ENCODE results near the gene PCK1. TPM values are rescaled to one million over a fixed set of nuclear protein-coding genes. Genes with fewer than 3 reads are reported as not detected.

PCK1 gene
- total RNA-seq, 1 donor from 2014 or later, result not detected

DNA sequence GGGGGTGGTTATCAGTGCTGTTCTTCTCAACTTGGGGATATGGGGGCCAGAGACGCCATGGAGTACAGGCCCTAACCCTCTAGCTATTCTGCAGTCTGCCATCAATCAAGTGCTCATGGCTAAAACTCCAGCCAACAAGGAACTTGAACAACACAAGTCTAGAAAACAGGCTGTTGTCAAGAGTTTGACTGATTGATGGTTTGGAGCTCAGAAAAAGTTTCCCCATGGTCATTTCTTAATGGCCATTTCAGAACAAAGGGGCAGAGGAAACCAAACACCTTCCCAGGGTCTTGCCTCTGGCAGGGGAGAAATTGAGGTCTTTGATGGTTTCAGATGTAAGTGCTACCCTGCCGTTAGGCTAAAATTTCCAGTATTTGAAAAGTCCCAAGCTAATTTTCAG lies 15.1 kb downstream of the PCK1 start:
- intact Hi-C loops (cut with micrococcal nuclease), result no loop called here

DNA sequence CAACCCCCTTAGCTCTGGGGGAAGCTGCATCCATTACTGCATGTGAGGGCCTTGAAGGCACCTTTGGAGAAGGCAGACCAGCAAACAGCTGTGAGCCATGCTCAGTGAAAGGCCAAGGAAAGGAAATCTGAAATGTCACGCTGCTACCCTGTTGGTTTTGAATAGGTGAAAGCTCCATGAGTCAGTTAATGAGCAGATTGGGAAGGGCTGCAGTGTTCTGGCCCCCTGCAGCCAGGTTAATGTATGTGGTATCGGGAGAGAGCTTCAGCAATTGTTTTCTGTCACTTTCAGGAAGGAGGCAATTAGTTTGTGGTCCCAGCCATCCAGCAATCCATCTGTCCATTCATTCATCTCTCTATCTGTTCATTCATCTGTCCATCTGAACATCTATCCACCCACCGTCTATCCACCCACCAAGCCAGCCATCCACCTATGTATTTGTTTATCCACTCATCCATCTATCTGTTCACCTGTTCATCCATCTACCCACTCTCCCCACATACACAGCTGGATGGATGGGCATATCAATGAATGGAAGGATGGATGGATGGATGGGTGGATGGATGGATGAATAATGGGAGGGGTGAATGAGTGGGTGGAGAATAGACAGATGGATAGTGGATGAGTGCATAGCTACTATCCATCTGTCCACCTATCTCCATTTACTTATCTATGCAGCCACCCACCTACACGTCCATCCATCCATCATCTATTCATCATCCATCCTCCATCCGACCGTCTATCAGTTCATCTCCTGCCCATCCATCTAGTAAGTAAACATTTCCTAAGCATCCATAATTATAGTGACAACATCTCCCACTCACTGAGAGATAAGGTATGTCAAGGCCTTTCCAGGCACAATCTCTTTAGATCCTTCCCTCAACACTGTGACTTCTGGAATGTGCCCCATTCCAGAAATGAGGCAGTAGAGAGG lies 16.0 kb downstream of the PCK1 start:
- intact Hi-C loops (cut with micrococcal nuclease), result no loop called here

DNA sequence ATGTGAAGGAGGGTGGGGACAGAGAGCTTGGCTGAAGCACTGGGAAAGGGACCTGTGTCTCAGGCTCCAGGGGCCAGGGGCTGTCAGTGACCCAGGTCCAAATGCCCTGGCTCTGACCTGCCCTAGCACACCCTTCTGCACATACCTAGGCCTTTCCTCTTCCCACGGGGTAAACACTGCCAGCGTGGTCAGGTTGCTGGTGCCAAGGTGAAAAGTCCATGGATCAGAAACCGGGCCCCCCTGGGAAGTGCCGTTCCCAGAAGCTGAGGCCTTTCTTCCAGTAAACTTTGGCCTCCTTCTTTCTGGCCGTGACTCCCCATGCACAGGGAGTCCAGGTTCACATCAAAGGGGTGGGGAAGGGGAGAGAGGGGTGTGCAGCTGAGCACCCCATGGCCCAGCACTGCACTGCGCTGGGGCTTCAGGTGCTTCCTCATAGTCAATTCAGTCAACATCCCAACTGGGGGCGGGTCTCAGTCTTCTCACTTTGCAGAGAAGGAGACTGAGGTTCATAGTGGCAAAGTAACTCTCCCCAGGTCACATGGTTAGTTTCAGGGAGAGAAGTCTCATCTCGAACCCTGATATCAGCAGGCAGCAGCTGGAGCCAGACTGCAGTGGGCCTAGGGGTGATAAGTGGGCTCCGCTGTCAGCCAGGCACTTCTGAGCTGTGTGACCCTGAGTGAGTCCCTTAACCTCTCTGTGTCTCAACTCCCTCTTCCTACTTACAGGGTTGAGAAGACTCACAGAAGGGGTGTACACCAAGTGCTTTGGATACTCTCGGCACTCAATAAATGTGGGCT lies 17.0 kb downstream of the PCK1 start:
- intact Hi-C loops (cut with micrococcal nuclease), result no loop called here

DNA sequence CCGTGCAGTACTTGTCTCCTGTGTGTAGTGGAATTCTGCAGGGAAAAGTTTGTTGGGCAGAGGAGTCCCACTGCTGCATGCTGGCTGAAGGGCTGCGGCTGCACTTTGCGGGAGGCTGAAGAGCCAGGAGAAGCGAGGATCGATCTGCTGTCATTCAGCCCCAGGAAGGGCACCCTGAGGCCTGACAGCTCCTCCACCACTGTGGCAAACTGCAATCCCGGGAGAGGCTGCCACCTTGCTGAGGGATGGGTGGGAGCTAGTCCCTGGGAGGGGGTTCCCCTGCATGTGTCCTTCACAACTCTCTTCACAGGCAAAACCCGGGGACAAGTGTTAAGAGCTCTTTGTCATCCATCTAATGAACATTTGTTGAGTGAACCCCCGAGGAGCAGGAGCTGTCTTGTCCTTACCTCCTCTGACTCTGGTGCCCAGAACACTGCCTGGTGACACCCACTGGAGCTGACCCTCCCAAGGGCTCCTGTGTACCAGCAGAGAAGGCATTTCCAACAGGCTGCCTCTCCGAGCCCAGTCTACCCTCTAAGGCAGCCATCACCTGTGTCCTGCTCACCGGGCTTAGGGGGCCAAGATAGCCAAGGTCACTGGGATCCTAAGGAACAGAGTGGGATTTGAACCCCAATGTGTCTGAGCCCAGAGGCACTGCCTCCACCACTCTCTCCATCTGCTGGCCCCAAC lies 17.7 kb downstream of the PCK1 start:
- intact Hi-C loops (cut with micrococcal nuclease), result no loop called here

DNA sequence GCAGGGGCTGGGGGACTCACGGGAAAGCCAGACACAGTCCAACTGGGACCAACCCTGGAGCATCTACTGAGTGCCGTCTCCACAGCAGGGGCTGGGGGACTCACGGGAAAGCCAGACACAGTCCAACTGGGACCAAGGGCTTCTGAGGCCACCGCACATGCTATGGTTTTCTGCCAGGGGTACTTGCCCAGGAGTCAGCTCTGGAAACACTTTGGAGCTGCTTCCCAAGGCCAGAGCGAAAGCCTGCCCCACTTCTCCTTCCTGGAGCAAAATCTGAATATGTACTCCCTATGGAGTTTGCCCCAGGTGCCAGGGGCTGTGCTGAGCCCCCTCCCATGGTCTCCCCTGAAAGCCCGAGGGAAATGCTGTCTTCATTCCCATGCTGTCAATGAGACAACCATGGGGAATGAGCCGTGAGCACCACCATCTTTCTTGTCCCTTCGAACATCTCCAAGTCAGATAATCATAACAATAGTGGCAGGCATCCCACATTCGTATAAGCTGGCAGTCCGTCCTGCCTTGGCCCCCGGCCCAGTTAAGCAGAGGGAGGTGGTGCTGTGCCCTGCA lies 18.5 kb downstream of the PCK1 start:
- intact Hi-C loops (cut with micrococcal nuclease), result no loop called here

DNA sequence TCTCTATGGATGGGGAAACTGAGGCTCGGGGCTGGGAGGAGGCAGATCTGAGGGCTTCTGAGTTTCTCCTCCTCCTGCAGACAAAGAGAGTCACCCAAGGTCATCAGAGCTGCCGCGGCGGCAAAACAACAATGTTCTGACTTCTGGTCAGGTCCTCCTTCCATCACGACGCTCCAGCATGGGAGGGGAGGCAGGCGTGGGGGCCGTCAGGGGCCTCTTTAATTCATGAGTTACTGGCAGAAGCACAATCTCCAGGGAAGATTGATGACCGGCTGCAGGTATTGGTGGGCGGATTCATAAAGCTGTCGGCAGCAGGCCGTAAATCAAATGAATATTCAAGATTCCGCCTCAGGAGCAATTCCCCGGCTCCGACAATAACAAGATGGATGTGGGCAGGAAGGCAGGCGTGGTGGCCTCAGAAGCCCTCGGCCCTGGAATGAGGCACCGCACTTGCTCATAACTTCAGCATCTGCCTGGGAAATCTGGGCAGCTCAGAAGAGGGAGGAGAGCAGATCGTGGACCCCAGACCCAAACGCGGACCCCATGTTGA lies 19.1 kb downstream of the PCK1 start:
- intact Hi-C loops (cut with micrococcal nuclease), result no loop called here

DNA sequence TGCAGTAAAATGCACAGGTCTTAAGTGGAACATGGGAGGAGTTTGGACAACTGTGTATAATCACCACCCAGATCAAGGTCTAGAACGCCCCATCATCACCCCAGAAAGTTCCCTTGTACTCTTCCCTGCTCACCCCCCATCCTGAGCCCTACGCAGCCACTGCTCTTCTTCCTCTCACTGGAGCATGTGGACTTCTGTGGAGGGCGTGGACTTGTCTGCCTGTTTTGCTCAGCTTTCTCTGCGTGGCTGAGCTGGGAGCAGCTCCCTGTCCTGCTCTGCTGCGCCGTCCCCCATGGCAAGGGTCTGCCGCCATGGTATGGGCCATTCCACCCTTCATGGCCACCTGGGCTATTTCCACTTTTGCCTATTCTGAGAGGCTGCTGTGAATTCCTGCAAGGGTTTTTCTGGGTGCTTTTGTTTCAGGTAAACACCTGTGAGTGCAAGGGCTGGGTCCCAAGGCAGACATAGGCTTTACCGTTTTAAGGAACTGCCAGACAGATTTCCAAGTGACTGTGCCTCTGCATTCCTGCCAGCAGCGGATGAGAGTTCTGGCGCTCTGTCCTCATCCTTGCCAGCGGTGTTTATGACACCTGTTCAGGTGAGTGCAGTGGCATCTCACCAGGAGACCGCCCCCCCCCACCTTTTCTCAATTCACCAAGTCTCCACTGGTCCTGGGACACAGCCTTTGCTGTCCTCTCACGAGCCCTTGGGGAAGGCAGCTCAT lies 19.7 kb downstream of the PCK1 start:
- intact Hi-C loops (cut with micrococcal nuclease), result no loop called here

DNA sequence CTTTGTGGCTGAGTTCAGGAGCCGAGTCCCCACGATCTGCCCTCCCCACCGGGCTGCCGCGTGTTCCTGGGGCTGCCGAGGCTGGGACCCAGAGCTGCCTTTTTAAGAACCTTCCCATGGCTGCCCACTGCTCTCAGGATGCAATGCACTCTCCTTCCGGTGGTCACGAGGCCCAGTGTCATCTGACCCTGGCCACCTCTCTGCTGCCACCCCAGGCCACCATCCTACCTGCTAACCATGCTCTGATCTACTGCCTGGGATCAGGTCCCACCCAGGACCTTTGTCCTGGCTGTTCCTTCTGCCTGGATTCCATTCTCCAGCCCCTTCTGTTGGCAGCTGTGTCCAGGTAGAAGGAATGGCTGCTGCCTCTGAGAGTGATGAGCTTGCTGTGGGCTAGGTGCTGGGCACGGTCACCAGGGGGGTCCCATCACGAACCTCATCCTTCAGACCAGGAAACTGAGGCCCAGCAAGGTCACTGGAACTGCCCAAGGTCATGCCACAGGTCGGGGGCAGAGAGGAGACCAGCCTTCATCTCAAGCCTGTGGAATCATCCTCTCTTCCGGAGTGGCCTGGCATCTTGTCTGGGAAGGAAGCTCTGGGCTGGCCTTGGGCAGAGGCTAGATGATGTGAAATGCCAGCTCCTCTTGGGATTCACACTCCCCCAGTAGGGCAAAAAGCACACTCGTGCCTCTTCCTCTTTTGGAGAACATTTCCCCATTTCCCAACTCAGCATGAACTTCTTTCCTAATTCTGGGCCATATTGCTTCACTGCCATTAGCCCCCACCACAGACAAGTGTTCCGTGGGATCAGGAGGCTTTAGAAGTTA lies 20.5 kb downstream of the PCK1 start:
- intact Hi-C loops (cut with micrococcal nuclease), result no loop called here

DNA sequence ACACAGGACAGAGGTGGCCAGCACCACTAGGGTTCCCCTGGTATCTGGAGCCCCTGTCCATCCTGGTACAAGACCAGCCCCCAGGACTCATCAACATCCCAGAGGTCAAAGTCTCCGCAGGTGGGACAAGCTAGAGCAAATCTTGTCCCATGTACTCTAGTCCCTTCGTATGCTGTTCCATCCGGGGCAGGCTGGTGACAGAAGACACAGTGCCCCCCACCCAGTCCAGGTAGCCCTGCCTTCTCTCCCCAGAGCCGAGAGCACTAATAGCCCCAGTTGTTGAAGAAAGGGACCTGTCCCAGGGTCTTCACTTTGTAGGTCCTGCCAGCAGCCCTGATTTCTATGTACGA lies 21.1 kb downstream of the PCK1 start:
- intact Hi-C loops (cut with micrococcal nuclease), result no loop called here

DNA sequence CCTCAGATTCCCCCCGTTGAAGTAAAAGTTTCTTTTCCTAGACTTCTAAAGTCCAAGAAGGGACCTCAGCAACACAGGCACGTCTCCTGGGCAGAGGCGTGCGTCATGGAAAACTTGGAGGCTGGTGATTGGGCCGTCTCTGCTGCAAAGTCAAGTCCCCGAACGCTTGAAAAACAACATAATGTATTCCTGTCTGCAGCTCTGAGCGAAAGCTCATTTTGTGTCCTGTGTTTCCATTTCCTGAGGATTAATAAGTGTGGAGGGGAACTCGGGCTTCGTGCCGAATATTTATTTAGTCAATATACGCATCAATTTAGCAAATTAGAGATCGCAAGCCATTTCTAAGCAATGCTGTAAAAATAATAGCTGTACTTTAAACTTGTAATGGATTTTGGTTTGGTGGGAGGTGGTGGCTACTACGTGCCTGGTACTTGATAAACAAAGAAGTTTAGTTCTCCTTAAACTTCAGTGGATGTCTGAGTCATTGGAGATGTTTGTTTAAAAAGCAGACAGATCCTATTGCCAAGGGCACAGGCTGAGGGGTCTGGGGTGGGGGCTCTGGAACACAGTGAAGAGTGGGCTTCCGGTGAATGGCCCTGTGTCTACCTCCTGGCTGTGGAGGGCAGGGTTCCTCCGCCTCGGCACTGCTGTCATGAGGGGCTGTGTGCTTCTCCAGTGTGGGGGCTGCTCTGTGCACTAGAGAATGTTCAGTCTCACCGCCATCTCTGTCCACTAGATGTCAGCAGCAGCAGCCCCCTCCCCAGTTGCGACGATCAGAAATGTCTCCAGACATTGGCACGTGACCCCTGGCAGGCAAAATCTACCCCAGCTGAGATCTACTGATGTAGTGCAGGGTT lies 21.8 kb downstream of the PCK1 start:
- intact Hi-C loops (cut with micrococcal nuclease), result no loop called here

DNA sequence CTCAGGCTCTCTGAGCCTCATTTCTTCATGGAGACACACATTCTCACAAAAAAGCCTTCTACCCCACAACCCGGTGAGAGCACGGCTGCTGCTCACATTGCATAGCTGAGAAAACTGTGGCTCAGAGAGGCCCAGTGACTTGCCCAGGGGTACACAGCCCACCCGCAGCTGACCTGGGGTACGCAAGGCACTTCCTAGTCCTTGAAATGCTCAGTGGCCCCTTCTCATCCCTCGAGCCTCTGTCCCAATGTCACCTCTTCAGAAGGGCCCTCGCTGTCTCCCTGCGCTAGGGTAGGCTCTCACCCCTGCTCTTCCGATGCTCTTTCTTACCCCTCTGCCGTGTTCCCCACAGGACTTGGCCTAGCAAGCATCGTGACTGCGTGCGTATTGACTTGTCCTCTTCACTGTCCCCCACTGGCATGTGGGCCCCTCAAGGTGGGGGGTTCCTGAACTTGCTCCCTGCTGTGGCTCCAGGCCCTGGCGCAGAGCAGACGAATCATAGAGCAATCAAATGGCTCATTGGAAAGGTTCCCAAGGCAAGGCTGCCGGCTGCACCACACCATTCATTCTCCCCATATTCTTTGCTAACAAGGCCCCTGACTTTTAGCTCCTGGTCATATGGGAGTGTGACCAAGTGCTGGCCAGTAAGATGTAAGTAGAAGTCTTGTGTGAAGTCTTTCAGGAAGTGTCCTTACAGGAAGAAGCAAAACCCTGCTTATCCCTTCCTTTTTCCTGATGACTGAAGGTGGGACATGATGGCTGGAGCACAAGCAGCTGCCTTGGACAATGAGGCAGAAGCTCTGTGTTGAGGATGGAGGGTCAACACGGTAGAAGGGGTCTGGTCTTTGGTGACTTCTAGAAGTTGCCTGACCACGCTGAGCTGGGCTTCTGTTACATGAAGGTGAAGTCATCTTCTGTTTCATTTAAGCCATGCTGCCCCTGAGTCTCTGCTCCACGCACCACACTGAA lies 22.7 kb downstream of the PCK1 start:
- intact Hi-C loops (cut with micrococcal nuclease), result no loop called here

DNA sequence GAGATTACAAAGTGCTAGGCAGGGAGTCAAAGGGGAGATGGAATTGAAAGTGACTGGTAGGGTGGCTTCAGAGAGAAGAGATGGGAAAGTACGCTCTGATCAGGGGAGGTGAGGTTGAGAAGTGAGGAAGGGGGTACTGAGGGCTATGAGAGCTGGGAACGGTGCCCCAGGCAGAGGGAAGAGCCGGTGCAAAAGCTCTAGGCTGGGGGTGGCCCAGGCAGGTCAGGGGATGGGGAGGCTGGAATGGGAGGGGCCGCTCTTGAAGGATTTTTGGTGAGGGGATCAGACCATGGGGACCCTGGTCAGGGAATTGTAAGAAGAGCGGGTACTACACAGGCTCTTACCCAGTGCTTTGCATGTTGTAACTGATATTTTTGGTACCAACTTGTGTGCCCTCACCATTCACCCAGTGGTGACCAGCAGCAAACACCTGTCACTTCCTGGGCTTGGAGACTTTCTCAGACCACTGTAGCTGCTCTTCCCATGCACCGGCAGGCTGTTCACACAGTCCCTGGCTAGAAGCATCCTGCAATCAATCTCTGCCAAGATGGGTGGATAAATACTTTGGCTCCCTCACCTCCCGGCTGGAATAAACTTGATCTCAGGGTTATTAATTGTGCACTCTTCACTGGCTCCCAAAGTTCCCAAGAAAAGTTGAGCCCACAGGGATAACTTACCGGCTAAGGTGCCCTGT lies 24.0 kb downstream of the PCK1 start:
- intact Hi-C loops (cut with micrococcal nuclease), result no loop called here

DNA sequence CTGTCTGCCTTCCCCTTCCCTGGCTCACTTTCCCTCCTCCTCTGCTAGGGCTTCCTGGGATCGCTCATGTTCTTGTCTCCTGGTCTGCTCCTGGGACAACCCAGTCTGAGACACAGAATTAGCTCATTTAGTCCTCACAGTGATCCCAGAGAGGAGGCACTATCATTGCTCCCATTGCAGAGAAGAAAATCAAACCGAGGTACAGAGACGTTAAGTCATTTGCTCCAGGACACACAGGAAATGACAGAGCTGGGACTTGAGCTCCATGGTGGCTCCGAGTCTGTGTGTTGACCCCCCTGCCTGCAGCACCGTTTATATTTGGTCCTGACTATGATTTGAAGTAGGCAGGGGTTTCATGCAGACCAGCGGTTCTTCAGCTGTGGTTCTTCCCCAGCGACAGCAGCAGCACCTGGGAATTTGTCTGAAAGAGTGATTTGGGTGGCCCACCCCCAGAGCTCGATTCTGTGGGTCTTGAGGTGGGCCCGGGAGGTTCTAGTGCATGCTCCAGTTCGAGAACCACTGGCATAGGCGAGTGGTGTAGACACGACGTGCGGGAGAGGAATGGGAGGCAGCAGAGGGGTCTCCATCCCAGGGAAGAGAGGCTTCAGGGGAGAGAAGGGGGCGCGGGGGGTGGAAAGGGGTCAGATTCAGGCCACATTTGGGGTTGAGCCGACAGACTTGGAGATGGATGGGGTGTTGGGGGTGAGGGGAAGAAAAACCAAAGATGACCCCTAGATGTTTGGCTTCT lies 24.7 kb downstream of the PCK1 start:
- intact Hi-C loops (cut with micrococcal nuclease), result no loop called here

DNA sequence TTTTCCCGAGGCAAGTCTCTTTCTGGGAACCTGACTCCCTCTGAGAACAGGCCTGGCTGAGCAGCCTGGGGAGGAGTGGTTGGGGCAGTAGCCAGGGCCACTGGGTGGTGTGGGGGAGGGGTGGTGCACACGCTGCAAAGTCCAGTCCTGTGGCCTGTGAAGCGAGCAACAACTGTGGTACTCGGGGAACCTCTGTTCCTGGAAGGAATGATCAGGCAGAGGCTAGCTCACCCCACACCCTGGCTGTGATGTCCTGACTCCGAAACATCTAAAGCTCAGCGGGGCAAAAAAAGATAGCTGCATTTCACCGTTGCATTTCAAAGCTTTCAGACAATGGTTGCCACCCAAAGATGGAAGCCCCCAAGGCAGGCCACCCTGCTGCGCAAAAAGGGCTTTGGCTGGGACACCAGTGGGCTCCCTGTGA lies 25.5 kb downstream of the PCK1 start:
- intact Hi-C loops (cut with micrococcal nuclease), result no loop called here

DNA sequence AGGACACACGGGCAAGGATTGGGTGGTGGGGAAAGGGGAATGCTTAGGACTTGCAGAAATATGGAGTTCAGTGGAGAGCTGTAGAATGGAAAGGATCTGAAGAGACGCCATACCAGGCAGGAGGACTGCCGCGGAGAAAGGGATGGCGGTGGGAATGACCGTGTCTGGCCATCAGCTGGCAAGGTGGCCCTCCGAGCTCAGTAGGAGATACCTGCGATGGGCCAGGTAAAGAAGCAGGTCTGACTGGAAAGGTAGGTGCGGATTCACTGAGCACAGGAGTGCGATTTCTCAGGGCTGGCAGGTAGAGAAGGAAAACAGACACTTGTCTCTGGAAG lies 26.0 kb downstream of the PCK1 start:
- intact Hi-C loops (cut with micrococcal nuclease), result no loop called here

DNA sequence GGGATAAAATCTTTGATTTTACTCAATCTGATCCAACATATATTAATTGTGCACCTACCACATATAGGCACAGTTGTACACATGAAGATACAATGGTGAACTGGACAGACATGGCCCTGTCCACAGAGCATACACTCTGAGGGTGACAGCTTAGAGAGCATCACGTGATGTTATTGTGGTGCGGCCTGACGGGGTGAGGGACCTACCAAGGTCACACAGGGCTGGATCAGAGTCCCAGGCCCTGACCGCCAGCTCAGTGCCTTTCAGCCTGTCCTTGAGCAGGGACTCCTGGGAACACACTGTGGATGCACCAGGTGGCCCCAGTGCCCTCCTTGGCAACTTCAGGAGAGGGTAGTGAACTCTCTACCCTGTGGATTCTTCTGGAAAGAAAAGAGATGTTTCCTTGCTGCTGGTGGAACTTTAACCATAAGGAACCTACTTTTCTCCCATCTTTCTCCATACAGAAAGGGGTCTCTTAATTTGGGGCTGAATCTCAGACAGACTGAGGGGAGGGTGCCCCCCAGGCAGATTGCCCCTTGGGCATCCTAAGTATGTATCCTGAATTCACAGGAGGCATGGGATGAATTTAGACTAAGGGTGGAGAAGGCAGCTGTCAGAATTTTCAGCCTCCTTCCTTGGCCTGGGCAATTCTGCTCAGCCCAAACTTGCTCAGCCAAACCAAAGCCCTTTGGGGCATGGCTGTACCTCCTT lies 26.5 kb downstream of the PCK1 start:
- intact Hi-C loops (cut with micrococcal nuclease), result no loop called here
